Stimulated activated CD4-positive, alpha-beta T cell treated with anti-CD3 and anti-CD28 coated beads, TNF-alpha, amount 100 ng/mL, for 48 hours (primary cell): ENCODE data around the gene ZNF646.

Source experiments
- DNase-seq, 3 donors: peaks; one replicate each; pipeline ENCODE4 v3.0.0-alpha.2; 2020; ENCODE audit warnings: low read depth in 3 of 3

Gene ZNF646

DNA sequence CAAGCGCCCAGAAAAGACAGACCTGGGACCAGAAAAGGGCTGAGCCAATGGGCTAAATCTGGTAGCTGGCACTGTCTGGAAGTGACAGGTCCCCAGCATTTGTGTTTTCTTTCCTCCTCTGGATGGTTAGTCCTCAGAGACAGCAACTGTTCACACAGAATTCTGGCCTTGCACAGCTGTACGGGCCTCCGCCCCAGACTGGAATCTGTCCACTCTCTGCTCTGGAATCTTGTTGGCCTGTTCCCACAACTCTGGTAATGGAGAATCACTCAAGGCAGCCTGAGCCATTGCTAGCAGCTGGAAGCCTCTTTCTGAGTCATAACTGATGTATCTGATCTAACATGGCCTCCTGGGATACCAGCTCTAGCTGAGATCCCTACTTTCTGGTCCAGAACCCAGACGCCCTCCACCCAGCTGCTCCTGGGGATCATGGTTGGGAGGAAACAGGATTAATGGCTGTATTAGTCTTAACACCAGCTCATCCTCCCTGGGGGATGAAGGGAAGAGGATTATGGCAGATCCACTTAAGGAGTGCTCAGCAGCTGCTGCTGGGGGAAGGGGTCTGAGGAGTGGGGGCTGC is 9.2 kb upstream of the ZNF646 start:
- no peak for DNase-seq

DNA sequence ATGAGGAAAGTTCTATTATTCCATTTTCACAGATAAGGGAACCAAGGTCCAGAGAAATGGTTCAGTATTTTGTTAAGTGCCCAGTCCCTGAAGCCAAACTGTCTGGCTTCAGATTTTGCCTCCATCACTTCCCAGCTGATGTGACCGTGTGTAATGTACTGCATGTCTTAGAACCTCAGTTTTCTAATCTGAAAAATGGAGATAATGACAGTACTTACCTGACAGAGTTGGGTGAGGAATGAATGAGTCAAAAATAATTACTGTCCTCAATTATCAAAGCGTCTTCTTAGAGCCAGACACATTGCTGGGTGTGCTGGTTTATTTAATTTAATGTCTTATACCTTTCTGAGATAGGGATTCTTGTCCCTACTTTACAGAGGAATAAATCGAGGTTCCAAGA is 6.9 kb upstream of the ZNF646 start:
- no peak for DNase-seq

DNA sequence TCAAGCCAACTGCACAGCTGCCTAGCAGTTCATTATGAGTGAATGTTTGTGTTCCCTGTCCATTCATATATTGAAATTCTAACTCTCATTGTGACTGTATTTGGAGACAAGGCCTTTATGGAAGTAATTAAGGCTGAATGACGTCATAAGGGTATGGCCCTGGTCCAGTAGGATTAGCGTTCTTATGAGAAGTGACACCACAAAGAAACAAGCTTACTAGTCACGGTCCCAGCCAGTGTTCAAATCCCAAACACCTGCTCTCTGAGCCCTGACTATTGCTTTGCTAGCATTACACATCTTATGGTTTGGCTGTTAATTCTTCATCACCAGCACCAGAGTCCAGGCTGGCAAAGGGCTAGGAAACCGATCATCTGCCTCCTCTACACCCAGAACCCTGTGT is 2.4 kb upstream of the ZNF646 start:
- no peak for DNase-seq

DNA sequence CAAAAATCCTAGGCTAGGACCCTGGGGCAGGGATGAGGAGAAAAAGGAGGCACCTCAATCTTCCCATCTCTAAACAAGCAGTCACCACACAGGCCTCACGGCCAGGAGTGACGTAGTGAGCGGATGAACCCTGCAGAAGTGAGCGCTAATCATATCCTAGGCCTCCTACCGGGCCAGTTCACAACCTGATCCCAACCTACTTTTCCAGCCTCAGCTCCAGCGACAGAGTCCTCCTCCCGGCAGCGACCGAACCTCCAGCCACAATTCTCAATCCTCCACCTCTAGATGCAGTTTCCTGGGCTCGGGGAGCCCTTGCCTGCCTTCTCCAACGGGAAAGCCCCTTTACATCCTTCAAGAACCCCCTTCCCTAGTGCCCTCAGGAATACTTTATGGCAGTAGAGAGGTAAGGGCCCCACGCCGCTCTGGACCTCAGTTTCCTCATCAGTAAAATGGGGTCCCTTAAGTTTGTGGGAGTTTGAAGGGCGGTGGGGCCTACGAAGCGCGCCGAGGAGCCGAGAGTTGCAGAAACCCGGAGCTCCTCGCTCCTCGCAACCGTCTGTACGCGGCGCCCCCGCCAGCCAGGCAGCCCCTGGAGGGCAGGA is 1.6 kb upstream of the ZNF646 start:
- no peak for DNase-seq

DNA sequence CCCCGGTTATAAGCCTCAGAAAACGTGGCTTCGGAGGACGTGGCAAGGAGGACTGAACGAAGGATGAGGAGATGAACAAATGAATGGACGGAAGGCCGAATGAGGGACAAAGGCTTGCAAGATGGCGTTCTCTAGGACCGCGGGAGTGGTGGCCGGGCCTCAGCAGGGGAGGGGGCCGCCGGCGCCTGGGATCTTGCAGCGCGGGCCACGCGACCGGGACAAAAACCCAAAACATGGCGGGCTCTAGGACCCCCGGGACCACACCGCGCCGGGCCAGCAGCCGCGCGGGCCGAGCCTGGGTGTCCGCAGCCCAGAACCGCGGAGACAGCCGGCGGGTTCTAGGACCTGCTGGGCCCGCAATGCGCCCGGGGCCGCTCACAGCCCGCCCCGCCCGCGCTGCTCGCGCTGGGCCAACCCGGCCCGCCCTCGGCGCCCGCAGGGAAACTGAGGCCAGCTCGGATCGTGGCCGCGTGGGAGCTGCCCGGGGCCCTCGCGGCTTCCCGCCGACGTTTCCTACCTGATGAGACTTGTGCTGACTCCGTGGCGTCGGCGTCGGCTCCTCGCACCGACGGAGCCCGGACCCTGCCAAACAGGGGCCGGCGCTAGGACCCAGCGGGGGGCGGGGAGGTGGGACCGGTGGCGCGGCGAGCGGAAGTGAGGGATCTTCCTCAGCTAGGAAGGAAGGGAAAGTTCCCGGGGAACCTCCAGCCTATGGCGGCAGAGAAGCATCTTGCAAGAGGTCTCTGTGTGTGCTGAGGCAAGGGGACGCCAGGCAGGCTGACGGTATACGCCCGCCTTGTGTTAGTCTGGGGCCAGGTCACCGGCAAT is 866 bp upstream of the ZNF646 start:
- DNase-seq, result peak; percentile 77 to 92 (median 78)

- DNase-seq, result no peak
These were observed 577 bp downstream of the ZNF646 start for GRCh38 chr16:31074814-31075183.

- DNase-seq, result no peak
These were observed 2.1 kb downstream of the ZNF646 start for GRCh38 chr16:31076319-31076718.

GRCh38 chr16:31077024-31077423 is 2.8 kb downstream of the ZNF646 start:
- DNase-seq, result no peak

GRCh38 chr16:31077592-31078396 is 3.6 kb downstream of the ZNF646 start:
- no peak for DNase-seq

DNA sequence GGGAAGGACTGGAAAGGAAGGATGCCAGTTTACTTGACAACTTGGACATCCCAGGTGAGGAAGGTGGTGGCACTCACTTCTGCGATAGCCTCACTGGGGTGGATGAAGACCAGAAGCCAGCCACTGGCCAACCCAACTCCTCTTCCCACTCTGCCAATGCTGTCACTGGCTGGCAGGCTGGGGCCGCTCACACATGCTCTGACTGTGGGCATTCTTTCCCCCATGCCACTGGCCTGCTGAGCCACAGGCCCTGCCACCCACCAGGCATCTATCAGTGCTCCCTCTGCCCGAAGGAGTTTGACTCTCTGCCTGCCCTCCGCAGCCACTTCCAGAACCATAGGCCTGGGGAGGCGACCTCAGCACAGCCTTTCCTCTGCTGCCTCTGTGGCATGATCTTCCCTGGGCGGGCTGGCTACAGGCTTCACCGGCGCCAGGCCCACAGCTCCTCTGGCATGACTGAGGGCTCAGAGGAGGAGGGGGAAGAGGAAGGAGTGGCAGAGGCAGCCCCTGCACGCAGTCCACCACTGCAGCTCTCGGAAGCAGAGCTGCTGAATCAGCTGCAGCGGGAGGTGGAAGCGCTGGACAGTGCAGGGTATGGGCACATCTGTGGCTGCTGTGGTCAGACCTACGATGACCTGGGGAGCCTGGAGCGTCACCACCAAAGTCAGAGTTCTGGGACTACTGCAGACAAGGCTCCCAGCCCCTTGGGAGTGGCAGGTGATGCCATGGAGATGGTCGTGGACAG is 4.5 kb downstream of the ZNF646 start:
- DNase-seq, result no peak

- DNase-seq, result no peak
These were observed 5.2 kb downstream of the ZNF646 start for GRCh38 chr16:31079342-31079944.

DNA sequence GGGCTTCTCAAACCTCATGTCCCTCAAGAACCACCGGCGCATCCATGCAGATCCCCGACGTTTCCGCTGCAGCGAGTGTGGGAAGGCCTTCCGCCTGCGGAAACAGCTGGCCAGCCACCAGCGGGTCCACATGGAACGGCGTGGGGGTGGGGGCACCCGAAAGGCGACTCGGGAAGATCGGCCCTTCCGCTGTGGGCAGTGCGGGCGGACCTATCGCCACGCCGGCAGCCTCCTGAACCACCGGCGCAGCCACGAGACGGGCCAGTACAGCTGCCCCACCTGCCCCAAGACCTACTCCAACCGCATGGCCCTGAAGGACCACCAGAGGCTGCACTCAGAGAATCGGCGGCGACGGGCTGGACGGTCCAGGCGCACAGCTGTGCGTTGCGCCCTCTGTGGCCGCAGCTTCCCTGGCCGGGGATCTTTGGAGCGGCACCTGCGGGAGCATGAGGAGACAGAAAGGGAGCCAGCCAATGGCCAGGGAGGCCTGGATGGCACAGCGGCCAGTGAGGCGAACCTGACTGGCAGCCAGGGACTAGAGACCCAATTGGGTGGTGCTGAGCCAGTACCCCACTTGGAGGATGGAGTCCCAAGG is 5.9 kb downstream of the ZNF646 start:
- DNase-seq, result no peak

DNA sequence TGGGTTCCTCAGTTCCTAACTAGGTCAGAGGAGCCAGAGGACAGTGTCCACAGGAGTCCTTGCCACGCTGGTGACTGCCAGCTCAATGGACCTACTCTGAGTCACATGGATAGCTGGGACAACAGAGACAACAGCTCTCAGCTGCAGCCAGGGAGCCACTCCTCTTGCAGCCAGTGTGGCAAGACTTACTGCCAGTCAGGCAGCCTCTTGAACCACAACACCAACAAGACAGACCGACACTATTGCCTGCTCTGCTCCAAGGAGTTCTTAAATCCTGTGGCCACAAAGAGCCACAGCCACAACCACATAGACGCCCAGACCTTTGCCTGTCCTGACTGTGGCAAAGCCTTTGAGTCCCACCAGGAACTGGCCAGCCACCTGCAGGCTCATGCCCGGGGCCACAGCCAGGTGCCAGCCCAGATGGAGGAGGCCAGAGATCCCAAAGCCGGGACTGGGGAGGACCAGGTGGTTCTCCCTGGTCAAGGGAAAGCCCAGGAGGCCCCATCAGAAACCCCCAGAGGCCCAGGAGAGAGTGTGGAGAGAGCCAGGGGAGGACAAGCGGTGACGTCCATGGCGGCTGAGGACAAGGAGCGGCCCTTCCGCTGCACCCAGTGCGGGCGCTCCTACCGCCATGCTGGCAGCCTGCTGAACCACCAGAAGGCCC is 6.7 kb downstream of the ZNF646 start:
- DNase-seq, result no peak

DNA sequence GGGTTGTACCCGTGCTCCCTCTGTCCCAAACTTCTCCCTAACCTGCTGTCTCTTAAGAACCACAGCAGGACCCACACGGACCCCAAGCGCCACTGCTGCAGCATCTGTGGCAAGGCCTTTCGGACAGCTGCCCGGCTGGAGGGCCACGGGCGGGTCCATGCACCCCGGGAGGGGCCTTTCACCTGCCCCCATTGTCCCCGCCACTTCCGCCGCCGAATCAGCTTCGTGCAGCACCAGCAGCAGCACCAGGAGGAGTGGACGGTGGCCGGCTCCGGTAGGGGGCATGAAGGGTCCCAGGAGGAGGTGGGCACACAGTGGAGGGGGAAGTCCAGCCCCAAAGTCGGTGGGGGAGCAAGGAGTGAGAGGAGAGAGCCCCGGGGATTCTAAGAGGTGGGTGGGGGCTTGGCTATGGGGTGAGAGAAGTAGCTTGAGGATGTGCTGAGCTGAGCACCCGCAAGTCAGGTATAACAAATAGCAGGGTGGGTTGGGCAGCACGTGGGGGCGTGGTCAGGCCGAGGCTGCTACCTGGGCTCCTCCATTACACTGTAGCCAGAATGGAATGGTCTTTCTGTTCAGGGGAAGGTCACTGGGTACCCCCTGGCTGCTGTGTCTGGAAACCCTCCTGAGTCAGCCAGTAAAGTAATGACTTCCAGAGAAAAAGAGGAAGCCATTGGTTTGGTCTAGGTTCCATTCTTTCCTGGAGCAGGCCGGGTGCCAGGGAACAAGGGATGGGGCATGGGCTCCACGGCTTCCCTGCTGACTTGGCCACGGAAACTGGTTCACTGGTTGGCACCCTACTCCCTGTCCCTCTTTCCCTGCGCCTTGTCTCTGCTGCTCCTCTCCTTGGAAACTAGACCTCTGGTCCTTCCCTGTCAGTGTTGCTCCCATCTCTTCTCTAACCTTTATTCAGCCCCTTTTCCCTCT is 7.5 kb downstream of the ZNF646 start:
- DNase-seq, result no peak

GRCh38 chr16:31082368-31083045 is 8.3 kb downstream of the ZNF646 start:
- no peak for DNase-seq

DNA sequence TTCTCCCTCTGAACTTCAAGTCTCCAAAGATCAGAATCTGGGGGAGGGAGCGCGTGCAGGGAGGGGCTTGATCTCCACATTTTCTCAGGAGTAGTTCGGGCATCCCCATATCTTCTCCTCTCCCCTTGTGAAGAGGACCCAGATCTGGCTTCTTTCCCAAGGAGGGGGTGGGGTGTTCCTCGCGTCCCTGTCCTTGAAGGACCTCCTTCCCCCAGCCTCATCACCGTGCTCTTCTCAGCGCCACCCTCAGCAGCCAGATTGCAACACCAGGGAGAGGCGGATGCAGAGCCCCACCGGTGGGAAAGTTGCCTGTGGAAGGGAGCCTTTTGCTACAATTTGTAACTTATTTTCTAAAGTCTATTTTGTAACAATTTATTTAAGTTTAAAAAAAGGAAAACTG is 8.9 kb downstream of the ZNF646 start:
- no peak for DNase-seq

GRCh38 chr16:31083556-31083955 is 9.3 kb downstream of the ZNF646 start:
- DNase-seq, result no peak

DNA sequence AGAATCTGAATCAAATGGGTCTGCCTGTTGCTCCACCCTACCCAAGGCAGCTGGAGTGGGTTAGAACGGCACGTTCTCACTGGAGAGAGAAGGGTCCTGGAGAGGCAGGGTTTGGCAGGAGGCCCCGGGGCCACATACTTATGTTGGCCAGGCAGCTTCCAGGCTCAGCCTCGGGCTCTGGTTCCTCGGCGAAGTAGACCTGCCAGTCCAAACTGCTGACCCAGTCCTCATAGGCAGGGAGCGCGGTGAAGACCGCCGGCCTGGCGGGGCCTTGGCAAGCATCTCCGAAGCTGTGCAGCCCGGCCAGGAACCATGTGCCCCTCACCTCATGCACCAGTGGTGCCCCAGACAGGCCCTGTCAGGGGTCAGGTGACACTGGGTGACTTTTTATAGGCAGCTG is 9.8 kb downstream of the ZNF646 start:
- no peak for DNase-seq
